H9 (cell line): ENCODE results near the gene CIDEC. TPM values are rescaled to one million over a fixed set of nuclear protein-coding genes. Genes with fewer than 3 reads are reported as not detected.

Source experiments
- DNase-seq: peaks from one replicate; pipeline ENCODE4 v3.0.0-alpha.2; 2017
- H2AFZ ChIP-seq: one replicate; pipeline ENCODE4 v1.6.1; 2013; ENCODE audit warnings: mild to moderate bottlenecking, low read length, control low read depth, moderate library complexity
- H2AK5ac ChIP-seq: 2 replicates; pipeline ENCODE4 v1.6.1; 2013; ENCODE audit warnings: low read length, control low read depth, mixed read lengths; ENCODE audit not compliant: insufficient read length
- H2BK120ac ChIP-seq: one replicate; pipeline ENCODE4 v1.6.1; 2013; ENCODE audit warnings: low read depth, mild to moderate bottlenecking, low read length, control low read depth, inconsistent platforms; ENCODE audit not compliant: poor library complexity, severe bottlenecking
- H2BK12ac ChIP-seq: 2 replicates; pipeline ENCODE4 v1.6.1; 2013; ENCODE audit warnings: low read length, control low read depth, mixed read lengths, low read depth; ENCODE audit not compliant: insufficient read length
- H2BK15ac ChIP-seq: 2 replicates; pipeline ENCODE4 v1.6.1; 2013; ENCODE audit warnings: low read depth, low read length, control low read depth
- H2BK20ac ChIP-seq: one replicate; pipeline ENCODE4 v1.6.1; 2013; ENCODE audit warnings: low read depth, mild to moderate bottlenecking, low read length, control low read depth, inconsistent platforms; ENCODE audit not compliant: poor library complexity, severe bottlenecking
- H2BK5ac ChIP-seq: 2 replicates; pipeline ENCODE4 v1.6.1; 2013; ENCODE audit warnings: low read length, control low read depth, mixed read lengths; ENCODE audit not compliant: insufficient read length
- H3K14ac ChIP-seq: 2 replicates; pipeline ENCODE4 v1.6.1; 2013; ENCODE audit warnings: low read length, control low read depth; ENCODE audit not compliant: insufficient read depth
- H3K18ac ChIP-seq: 2 replicates; pipeline ENCODE4 v1.6.1; 2013; ENCODE audit warnings: low read depth, mild to moderate bottlenecking, mixed read lengths, low read length, control low read depth; ENCODE audit not compliant: insufficient read length
- H3K23ac ChIP-seq: 2 replicates; pipeline ENCODE4 v1.6.1; 2013; ENCODE audit warnings: low read length, control low read depth, mixed read lengths, low read depth; ENCODE audit not compliant: insufficient read length
- H3K23me2 ChIP-seq: 2 replicates; pipeline ENCODE4 v1.6.1; 2013; ENCODE audit warnings: low read depth, mild to moderate bottlenecking, mixed read lengths, low read length, control low read depth; ENCODE audit not compliant: insufficient read length, poor library complexity, severe bottlenecking
- H3K27ac ChIP-seq: 2 replicates; pipeline ENCODE4 v1.5.1; 2013; ENCODE audit warnings: low read length, control low read depth, mixed read lengths, low read depth; ENCODE audit not compliant: insufficient read length
- H3K27me3 ChIP-seq: 2 replicates; pipeline ENCODE4 v1.6.1; 2013; ENCODE audit warnings: low read length, control low read depth, inconsistent platforms; ENCODE audit not compliant: insufficient read depth
- H3K4ac ChIP-seq: 2 replicates; pipeline ENCODE4 v1.6.1; 2013; ENCODE audit warnings: low read depth, mild to moderate bottlenecking, control low read depth, inconsistent platforms, low read length, moderate library complexity
- H3K4me1 ChIP-seq: 2 replicates; pipeline ENCODE4 v1.6.1; 2013; ENCODE audit warnings: low read length, control low read depth, inconsistent platforms; ENCODE audit not compliant: insufficient read depth
- H3K4me2 ChIP-seq: 2 replicates; pipeline ENCODE4 v1.6.1; 2013; ENCODE audit warnings: low read length, control low read depth, mixed read lengths; ENCODE audit not compliant: insufficient read length, insufficient read depth
- H3K56ac ChIP-seq: 2 replicates; pipeline ENCODE4 v1.6.1; 2013; ENCODE audit warnings: low read depth, mild to moderate bottlenecking, mixed read lengths, low read length, control low read depth; ENCODE audit not compliant: insufficient read length
- H3K79me1 ChIP-seq: 2 replicates; pipeline ENCODE4 v1.6.1; 2013; ENCODE audit warnings: low read depth, mild to moderate bottlenecking, moderate library complexity, low read length, control low read depth, inconsistent platforms; ENCODE audit not compliant: insufficient read depth, poor library complexity, severe bottlenecking
- H3K79me2 ChIP-seq: 2 replicates; pipeline ENCODE4 v1.6.1; 2013; ENCODE audit warnings: low read length, control low read depth, inconsistent platforms; ENCODE audit not compliant: insufficient read depth
- H3K9ac ChIP-seq: 2 replicates; pipeline ENCODE4 v1.6.1; 2013; ENCODE audit warnings: low read length, control low read depth, mixed read lengths; ENCODE audit not compliant: insufficient read length; ENCODE audit errors: extremely low read depth
- H3K9me3 ChIP-seq: one replicate; pipeline ENCODE4 v1.6.1; 2013; ENCODE audit warnings: low read depth, low read length, inconsistent platforms; ENCODE audit not compliant: control insufficient read depth
- H3T11ph ChIP-seq: one replicate; pipeline ENCODE4 v1.6.1; 2013; ENCODE audit warnings: mild to moderate bottlenecking, low read length, control low read depth, inconsistent platforms
- H4K20me1 ChIP-seq: one replicate; pipeline ENCODE4 v1.6.1; 2013; ENCODE audit not compliant: control insufficient read depth, insufficient read length, insufficient read depth
- H4K5ac ChIP-seq: 2 replicates; pipeline ENCODE4 v1.6.1; 2013; ENCODE audit warnings: low read depth, mild to moderate bottlenecking, mixed read lengths, low read length, control low read depth; ENCODE audit not compliant: insufficient read length
- H4K8ac ChIP-seq: replicated peaks from 2 replicates; pipeline ENCODE4 v1.6.1; 2013; ENCODE audit warnings: low read length, control low read depth, mixed read lengths, low read depth; ENCODE audit not compliant: insufficient read length
- H4K91ac ChIP-seq: 2 replicates; pipeline ENCODE4 v1.6.1; 2013; ENCODE audit warnings: low read depth, mild to moderate bottlenecking, moderate library complexity, mixed read lengths, low read length, control low read depth; ENCODE audit not compliant: insufficient read length
- H3K27ac Mint-ChIP-seq, 3 experiments: 2 replicates in 2 of 3; 3 replicates in 1 of 3; pipeline ENCODE4 v1.8.0; 2020 to 2021; ENCODE audit warnings: mixed read lengths in 3 of 3, mild to moderate bottlenecking in 1 of 3, moderate library complexity in 1 of 3
- H3K27me3 Mint-ChIP-seq: 2 replicates; pipeline ENCODE4 v1.8.0; 2021; ENCODE audit warnings: low read depth, mild to moderate bottlenecking, moderate library complexity, mixed read lengths
- H3K36me3 Mint-ChIP-seq, 3 experiments: 2 replicates in 2 of 3; 3 replicates in 1 of 3; pipeline ENCODE4 v1.8.0; 2020 to 2021; ENCODE audit warnings: low read depth in 3 of 3, mixed read lengths in 3 of 3; ENCODE audit not compliant: insufficient read depth in 1 of 3
- H3K4me1 Mint-ChIP-seq, 2 experiments: 2 replicates each; pipeline ENCODE4 v1.8.0; 2020; ENCODE audit warnings: mixed read lengths in 2 of 2
- H3K4me3 Mint-ChIP-seq, 2 experiments: 2 replicates in 1 of 2; 3 replicates in 1 of 2; pipeline ENCODE4 v1.8.0; 2020 to 2021; ENCODE audit warnings: mild to moderate bottlenecking in 2 of 2, mixed read lengths in 2 of 2, moderate library complexity in 1 of 2
- H3K9me3 Mint-ChIP-seq, 2 experiments: 2 replicates in 1 of 2; 3 replicates in 1 of 2; pipeline ENCODE4 v1.8.0; 2020; ENCODE audit warnings: mild to moderate bottlenecking in 2 of 2, mixed read lengths in 2 of 2, moderate library complexity in 1 of 2
- CTCF ChIP-seq: fragments of 200-600 bp; sonication (generic); conservative IDR thresholded peaks from 3 replicates; pipeline ENCODE4 v1.8.0; 2021; ENCODE audit warnings: antibody characterized with exemption, mild to moderate bottlenecking
- WGBS: extraction: QIAGEN DNeasy Blood & Tissue Kit; methylation state at CpG from one replicate; pipeline ENCODE4 v1.1.7; 2013; ENCODE audit warnings: missing lambda C conversion rate, low lambda C conversion rate, mixed read lengths; ENCODE audit not compliant: insufficient read length; ENCODE audit errors: extremely low coverage; 5-methylcytosine and 5-hydroxymethylcytosine counted together
- total RNA-seq: library from RNA; stranded (reverse); gene quantifications from 2 replicates; pipeline ENCODE4 v1.2.1, GENCODE V29; 2021

CIDEC gene
- total RNA-seq, 1 experiment from 2014 or later, result not detected

GRCh38 chr3:9887480-9887879 is 7.4 kb upstream of the CIDEC start:
- H3K4me1 Mint-ChIP-seq, result peaks cover 6 to 14% of the 10 kb centered on the region in 2 experiments
- DNase-seq, result no peak
- H3K4me1 ChIP-seq, result no peaks in the 10 kb centered on the region
- peaks cover 3% of the 10 kb centered on the region for H3K79me1 ChIP-seq
- no peak overlapping the region for H3K4me3 Mint-ChIP-seq
- H3K14ac ChIP-seq, result no peak overlapping the region
- no peak overlapping the region for H2BK120ac ChIP-seq
- peaks cover 4 to 9% (median 8%) of the 10 kb centered on the region in 3 experiments for H3K36me3 Mint-ChIP-seq
- no CpG with 5 or more reads among the region's 5 CpGs for WGBS
- no peak overlapping the region for H4K8ac ChIP-seq
- H3K27me3 Mint-ChIP-seq, result no peaks in the 10 kb centered on the region; the same call in 1 of the 2 replicates
- no peak overlapping the region for H3T11ph ChIP-seq
- no peak overlapping the region for H2BK15ac ChIP-seq
- no peak overlapping the region for H3K4ac ChIP-seq
- H2BK12ac ChIP-seq, result no peak overlapping the region
- no peak overlapping the region for H3K18ac ChIP-seq
- H3K27ac ChIP-seq, result no peak overlapping the region
- no peak overlapping the region for H2AK5ac ChIP-seq
- H3K79me2 ChIP-seq, result peaks cover 6% of the 10 kb centered on the region; the same call in 1 of the 2 replicates
- H2BK5ac ChIP-seq, result no peak overlapping the region
- H3K27me3 ChIP-seq, result no peaks in the 10 kb centered on the region; the same call in 1 of the 2 replicates
- no peak overlapping the region for H3K9ac ChIP-seq
- no peak overlapping the region for H3K56ac ChIP-seq
- no peak overlapping the region for H2AFZ ChIP-seq
- H2BK20ac ChIP-seq, result no peak overlapping the region
- TF ChIP-seq CTCF, result no peak
- H4K5ac ChIP-seq, result no peak overlapping the region
- H3K27ac Mint-ChIP-seq, result no peak overlapping the region
- H3K23me2 ChIP-seq, result no peaks in the 10 kb centered on the region
- no peaks in the 10 kb centered on the region for H3K9me3 Mint-ChIP-seq
- no peak overlapping the region for H3K23ac ChIP-seq
- no peak overlapping the region for H4K91ac ChIP-seq
- no peaks in the 10 kb centered on the region for H3K9me3 ChIP-seq
- H3K4me2 ChIP-seq, result no peak overlapping the region
- no peaks in the 10 kb centered on the region for H4K20me1 ChIP-seq
